G401 (cell line): ENCODE data around the gene MSL1. TPM values are rescaled to one million over a fixed set of nuclear protein-coding genes. Genes with fewer than 3 reads are reported as not detected.

Source experiments
- DNase-seq: peaks from one replicate; pipeline ENCODE4 v3.0.0-alpha.2; 2015; ENCODE audit warnings: low spot score
- in situ Hi-C: cut with HindIII; loops from 2 replicates; pipeline ENCODE4 v1.10.0; 2016; ENCODE audit warnings: low sequenced_read_pairs, mixed read lengths
- total RNA-seq: library from RNA; depleted of rRNA; stranded (reverse); fragments of >200 nt; shearing (Covaris generic); gene quantifications from 2 replicates; pipeline ENCODE4 v1.2.3, GENCODE V29; 2014

The MSL1 gene
- total RNA-seq, 1 experiment from 2014 or later: 80.5 TPM

- in situ Hi-C loops: no loop called here
- no peak for DNase-seq
These were observed 32.5 kb upstream of the MSL1 start for GRCh38 chr17:40089077-40089895.

DNA sequence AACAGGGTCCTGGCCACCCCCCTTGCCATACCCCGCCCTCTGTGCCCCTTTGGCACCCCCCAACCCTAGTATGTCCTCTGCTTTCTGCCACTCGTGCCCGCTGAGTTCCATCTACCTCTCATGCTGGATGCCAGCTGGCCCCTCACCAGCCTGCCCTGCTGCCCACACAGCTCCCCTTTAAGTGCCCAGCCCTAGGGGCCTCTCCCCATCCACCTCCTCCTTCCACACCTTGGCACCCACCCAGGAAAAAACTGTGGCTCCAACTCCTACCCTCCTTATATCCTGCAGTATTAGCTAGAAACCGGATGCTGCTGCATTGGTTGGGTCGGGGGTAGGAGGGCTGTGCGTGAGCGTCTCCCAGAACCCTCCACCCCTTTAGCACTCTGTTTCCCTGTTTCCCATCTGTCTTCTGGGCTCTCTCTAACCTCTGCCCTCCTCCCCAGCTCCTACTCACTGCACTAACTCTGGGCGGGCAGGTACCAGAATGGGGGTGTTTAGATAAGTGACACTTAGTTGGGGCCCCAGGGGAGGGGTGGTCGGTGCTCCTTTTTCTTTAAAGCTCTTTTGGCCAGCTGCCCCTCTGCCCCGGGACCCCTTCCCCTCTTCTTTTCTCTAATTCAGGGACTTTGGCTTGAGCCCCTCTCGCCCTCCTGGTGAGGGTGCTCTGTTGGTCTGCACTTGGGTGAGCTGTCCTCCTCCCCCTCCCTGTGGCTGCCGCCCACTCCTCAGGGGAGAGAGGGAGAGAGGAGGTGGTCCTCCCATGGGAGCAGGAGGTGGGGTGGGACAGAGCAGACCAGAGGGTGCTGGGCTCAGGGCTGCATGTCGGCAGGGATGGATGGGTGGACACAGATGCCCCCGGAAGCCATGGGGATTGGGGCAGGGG, 31.3 kb upstream of the MSL1 start:
- DNase-seq: no peak
- in situ Hi-C loops: no loop called here

- in situ Hi-C loops: no loop called here
- DNase-seq: peak; percentile 56
These were observed 29.9 kb upstream of the MSL1 start for GRCh38 chr17:40091691-40092397.

- in situ Hi-C loops: no loop called here
- peak; percentile 87 for DNase-seq
These were observed 29.2 kb upstream of the MSL1 start for GRCh38 chr17:40092581-40092980.

DNA sequence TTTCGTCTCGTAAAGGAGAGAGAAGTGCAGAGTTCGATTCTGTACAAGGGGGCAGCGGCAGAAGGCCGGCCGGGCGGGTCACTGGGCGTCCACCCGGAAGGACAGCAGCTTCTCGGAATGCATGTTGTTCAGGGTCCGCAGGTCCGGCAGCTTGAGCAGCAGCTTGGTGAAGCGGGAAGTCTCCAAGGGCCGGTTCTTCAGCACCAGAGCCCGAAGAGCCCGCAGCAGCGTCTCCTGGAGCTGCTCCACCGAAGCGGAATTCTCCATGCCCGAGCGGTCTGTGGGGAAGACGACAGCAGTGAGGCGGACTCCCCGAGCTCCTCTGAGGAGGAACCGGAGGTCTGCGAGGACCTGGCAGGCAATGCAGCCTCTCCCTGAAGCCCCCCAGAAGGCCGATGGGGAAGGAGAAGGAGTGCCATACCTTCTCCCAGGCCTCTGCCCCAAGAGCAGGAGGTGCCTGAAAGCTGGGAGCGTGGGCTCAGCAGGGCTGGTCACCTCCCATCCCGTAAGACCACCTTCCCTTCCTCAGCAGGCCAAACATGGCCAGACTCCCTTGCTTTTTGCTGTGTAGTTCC, 28.7 kb upstream of the MSL1 start:
- peak; percentile 52 for DNase-seq
- in situ Hi-C loops: no loop called here

GRCh38 chr17:40093580-40094201, 28.1 kb upstream of the MSL1 start:
- in situ Hi-C loops: no loop called here
- DNase-seq: peak; percentile 47

- in situ Hi-C loops: no loop called here
- no peak for DNase-seq
These were observed 26.9 kb upstream of the MSL1 start for GRCh38 chr17:40094874-40095273.

DNA sequence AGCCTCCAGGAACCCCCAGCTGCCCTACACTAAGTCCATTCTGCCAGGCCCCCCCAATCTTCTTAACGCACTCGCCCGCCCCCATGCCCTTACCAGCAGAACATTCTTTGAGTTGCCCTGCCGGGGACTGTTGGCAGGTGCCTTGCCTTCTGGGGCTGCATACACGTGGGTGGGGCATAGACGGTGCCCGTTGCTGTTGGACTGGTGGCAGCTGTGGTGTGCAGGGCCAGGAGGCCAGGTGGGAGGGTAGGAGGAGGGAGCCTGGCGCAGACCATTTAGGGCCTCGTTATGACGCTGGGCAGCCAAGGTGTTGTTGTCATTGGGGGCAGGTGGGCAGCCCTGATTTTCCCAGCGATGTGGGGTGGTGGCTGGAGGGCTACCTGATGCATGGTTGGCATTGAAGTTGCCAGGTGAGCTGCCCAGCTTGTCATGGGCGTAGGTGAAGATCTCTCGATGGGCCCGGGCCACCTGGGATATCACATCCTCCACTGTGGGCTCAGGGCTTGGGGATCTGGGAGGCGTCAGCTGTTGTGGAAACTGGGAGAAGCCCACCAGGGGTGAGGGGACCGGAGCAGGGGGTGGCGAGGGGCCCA, 26.3 kb upstream of the MSL1 start:
- no peak for DNase-seq
- in situ Hi-C loops: no loop called here

DNA sequence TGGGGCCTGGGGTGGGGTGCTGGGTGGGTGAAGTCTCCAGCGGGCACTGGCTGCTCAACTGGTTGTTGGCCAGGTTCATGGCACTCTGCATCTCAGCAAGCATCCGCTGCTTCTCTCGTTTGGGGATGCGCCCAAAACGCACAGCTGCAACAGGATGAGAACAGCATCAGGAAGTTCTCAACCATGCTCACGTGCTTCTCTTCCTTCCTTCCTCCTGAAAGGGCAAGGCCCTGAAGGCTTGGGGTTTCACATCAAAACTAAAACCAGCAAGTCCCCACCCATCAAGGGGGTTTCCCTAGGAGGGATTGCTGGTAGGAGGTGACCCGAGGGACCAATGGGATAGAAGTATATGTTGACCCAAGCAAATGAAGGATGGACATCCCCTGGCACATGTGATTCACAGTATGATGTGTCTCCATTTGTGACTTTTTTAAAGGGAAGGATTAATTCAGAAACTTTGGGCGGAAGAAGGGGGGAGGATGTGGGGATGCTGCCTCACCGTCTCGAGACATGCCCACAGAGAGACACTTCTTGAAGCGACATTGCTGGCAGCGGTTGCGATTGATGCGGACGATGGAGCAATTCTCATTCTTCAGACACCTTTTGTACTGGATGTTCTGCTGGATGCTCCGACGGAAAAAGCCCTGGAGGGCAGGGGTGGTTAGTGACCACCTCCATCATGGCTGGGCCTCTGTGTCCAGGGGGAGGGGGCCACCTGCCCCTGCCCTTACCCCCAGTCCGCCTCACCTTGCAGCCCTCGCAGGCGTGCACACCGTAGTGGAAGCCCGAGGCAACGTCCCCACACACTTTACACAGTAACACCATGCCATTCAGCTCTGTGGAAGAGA, 25.6 kb upstream of the MSL1 start:
- in situ Hi-C loops: no loop called here
- no peak for DNase-seq

DNA sequence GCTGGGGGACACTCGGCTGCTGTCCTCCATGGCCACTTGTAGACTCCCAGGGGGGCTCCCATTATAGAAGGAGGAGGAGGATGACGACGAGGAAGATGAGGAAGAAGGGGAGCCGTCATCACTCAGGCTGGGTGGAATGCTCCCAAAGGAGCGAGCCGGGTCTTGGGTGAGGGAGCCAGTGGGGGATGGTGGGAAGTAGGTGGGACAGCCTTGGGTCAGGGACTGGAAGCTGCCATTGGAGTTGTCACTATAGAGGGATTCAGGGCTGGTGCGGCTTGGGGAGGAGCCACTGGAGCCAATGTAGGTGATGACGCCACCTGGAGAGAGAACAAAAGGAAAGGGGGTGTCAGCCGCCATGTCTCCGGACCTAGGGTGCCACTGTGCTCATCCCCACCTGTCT, 24.7 kb upstream of the MSL1 start:
- in situ Hi-C loops: no loop called here
- no peak for DNase-seq

- in situ Hi-C loops: no loop called here
- DNase-seq: peak; percentile 58
These were observed 23.6 kb upstream of the MSL1 start for GRCh38 chr17:40097931-40098845.

- in situ Hi-C loops: no loop called here
- DNase-seq: peak; percentile 99
These were observed 22.7 kb upstream of the MSL1 start for GRCh38 chr17:40098846-40099618.

- in situ Hi-C loops: no loop called here
- DNase-seq: no peak
These were observed 22.0 kb upstream of the MSL1 start for GRCh38 chr17:40099619-40100418.

DNA sequence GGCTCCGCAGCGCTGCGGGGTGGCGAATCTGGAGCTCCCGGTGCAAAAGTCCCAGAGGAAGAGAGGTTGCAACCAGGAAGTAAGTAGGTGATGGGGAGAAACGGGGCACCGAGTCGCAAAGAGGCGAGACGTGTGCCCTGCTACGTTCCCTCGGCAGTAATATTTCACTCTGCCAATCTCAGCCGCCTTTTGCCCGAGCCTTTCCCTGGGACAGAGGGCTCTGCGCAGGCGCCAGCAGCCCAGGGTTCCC, 21.4 kb upstream of the MSL1 start, which contains the start of gene NR1D1:
NR1D1 (minus strand) TSS at position 171 of the 250 bp plus-strand sequence. CDS start 495 bp downstream, outside the sequence.
- no peak for DNase-seq
- in situ Hi-C loops: no loop called here

DNA sequence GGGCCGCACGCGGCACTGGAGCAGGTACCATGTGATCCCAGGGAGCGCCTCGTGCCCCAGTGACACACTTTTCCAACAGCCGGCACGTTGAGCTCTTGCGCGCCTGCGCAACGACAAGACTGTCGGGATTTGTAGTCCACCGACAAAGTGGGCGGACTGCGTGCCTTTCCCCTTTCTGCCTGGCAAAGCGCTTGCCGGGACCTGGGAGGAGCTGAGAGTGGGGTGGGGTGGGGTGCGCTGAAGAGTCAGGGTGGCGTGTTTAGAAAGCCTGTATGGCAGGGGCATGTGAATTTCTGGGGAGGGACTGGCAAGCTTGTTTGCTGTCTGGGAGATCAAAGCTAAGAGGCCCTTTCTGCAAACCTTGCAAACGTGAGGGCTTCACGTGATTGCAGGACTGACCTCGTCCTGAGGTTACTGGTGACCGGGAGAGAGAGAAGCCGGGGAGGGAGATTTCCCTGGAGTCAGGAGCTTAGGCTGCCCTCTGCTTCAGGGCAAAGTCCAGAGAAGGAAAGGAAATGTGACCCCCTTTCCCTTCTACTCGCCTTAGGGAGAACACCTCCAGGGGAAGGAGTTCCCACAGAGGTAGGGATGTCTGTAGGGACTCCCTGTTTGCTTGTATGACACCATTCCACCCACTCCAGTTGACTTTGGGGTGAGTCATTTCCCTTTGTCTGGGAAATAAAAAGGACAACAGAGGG, 21.0 kb upstream of the MSL1 start:
- DNase-seq: peak; percentile 99
- in situ Hi-C loops: no loop called here
